Measurements from ENCODE around the gene OLFML1. TPM values are rescaled to one million over a fixed set of nuclear protein-coding genes. Genes with fewer than 3 reads are reported as not detected.

Gene OLFML1
- polyA plus RNA-seq, 1 donor from 2014 or later, result not detected

DNA sequence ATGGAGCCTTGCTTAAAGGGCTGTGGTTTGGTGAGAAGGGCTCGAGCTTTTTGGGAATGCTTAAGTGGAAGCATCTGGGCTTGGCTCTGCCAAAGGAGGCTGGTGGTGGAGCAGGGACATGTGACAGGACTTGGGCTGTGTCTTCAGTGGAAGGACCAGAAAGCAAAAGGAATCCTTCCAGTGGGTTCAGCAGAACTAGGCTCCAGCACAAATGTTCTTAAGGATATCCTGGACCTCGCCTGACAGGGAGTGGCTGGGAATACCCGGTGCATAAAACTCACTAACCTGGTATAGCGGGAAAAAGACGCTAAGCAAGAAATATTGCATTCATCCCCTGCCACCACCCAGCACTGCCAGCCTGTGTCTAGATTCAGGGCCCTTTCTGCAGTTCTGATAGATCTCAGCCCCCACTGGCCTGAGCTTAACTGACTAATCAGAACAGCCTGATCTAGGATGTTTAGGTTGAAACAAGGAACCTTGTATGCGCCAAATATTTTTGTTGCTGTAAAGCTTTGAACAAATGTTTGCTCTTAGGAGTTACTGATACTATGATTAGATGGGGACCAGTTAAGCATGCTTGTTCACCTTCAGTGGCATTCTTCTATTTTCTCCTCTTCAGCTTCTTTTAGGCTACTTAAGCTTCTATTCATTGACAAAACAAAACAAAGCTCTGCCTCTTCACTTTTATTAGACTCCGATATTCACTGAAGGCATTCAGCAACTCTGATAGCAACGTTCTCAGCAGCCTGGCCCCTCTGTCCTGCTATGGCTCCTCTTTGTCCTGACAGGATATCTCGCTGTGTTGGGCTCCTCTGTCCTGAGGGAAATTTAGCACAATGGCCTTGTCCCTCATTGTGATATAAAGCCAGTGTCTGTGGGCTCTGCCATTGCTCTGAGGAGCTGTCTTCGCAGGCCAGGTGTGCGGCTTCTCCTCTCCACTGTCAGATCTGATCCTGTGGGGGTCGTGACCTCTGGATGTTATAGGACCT, 53.5 kb downstream of the OLFML1 start:
- H3K9me2 ChIP-seq (ENCODE audit: insufficient read depth, low read length), result no peaks in the 10 kb centered on the region
- no peaks in the 10 kb centered on the region for H3K27me3 ChIP-seq (ENCODE audit: insufficient read depth, low read depth, low read length)
- no peaks in the 10 kb centered on the region for H4K20me1 ChIP-seq (ENCODE audit: insufficient read depth)
- H3K79me2 ChIP-seq (replicated peaks; ENCODE audit: insufficient read depth, low read length), result no peaks in the 10 kb centered on the region
- TF ChIP-seq EP300 (conservative IDR thresholded peaks at IDR 0.05; ENCODE audit: poor library complexity, severe bottlenecking) (no peak), SMC3 (conservative IDR thresholded peaks at IDR 0.05; ENCODE audit: poor library complexity) (no peak), RAD21 (conservative IDR thresholded peaks at IDR 0.05) (no peak), POLR2AphosphoS5 (IDR thresholded peaks at IDR 0.05) (no peak), TAF1 (IDR thresholded peaks at IDR 0.05; ENCODE audit: low read depth) (no peak)
- TF ChIP-seq, protein P1, sequence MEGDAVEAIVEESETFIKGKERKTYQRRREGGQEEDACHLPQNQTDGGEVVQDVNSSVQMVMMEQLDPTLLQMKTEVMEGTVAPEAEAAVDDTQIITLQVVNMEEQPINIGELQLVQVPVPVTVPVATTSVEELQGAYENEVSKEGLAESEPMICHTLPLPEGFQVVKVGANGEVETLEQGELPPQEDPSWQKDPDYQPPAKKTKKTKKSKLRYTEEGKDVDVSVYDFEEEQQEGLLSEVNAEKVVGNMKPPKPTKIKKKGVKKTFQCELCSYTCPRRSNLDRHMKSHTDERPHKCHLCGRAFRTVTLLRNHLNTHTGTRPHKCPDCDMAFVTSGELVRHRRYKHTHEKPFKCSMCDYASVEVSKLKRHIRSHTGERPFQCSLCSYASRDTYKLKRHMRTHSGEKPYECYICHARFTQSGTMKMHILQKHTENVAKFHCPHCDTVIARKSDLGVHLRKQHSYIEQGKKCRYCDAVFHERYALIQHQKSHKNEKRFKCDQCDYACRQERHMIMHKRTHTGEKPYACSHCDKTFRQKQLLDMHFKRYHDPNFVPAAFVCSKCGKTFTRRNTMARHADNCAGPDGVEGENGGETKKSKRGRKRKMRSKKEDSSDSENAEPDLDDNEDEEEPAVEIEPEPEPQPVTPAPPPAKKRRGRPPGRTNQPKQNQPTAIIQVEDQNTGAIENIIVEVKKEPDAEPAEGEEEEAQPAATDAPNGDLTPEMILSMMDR (IDR thresholded peaks at IDR 0.05; ENCODE audit: poor library complexity, severe bottlenecking), result no peak
- TF ChIP-seq, protein P2, sequence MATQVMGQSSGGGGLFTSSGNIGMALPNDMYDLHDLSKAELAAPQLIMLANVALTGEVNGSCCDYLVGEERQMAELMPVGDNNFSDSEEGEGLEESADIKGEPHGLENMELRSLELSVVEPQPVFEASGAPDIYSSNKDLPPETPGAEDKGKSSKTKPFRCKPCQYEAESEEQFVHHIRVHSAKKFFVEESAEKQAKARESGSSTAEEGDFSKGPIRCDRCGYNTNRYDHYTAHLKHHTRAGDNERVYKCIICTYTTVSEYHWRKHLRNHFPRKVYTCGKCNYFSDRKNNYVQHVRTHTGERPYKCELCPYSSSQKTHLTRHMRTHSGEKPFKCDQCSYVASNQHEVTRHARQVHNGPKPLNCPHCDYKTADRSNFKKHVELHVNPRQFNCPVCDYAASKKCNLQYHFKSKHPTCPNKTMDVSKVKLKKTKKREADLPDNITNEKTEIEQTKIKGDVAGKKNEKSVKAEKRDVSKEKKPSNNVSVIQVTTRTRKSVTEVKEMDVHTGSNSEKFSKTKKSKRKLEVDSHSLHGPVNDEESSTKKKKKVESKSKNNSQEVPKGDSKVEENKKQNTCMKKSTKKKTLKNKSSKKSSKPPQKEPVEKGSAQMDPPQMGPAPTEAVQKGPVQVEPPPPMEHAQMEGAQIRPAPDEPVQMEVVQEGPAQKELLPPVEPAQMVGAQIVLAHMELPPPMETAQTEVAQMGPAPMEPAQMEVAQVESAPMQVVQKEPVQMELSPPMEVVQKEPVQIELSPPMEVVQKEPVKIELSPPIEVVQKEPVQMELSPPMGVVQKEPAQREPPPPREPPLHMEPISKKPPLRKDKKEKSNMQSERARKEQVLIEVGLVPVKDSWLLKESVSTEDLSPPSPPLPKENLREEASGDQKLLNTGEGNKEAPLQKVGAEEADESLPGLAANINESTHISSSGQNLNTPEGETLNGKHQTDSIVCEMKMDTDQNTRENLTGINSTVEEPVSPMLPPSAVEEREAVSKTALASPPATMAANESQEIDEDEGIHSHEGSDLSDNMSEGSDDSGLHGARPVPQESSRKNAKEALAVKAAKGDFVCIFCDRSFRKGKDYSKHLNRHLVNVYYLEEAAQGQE (IDR thresholded peaks at IDR 0.05; ENCODE audit: borderline replicate concordance), result no peak
- no peaks in the 10 kb centered on the region for H3K9me3 ChIP-seq (ENCODE audit: low read length)
- no peak overlapping the region for H3K4me2 ChIP-seq (ENCODE audit: low read length)
- H3K27ac ChIP-seq (ENCODE audit: low read length), result no peak overlapping the region
- no peak overlapping the region for H2AFZ ChIP-seq (ENCODE audit: low read depth, low read length)
- H3K36me3 ChIP-seq (ENCODE audit: insufficient read depth, low read length), result no peaks in the 10 kb centered on the region
- no peak overlapping the region for H3K9ac ChIP-seq (ENCODE audit: low read length)
- H3F3A ChIP-seq (ENCODE audit: insufficient read depth, low read length, poor library complexity, severe bottlenecking), result no peaks in the 10 kb centered on the region
- H3K4me3 ChIP-seq (ENCODE audit: low read length), result no peak overlapping the region

DNA sequence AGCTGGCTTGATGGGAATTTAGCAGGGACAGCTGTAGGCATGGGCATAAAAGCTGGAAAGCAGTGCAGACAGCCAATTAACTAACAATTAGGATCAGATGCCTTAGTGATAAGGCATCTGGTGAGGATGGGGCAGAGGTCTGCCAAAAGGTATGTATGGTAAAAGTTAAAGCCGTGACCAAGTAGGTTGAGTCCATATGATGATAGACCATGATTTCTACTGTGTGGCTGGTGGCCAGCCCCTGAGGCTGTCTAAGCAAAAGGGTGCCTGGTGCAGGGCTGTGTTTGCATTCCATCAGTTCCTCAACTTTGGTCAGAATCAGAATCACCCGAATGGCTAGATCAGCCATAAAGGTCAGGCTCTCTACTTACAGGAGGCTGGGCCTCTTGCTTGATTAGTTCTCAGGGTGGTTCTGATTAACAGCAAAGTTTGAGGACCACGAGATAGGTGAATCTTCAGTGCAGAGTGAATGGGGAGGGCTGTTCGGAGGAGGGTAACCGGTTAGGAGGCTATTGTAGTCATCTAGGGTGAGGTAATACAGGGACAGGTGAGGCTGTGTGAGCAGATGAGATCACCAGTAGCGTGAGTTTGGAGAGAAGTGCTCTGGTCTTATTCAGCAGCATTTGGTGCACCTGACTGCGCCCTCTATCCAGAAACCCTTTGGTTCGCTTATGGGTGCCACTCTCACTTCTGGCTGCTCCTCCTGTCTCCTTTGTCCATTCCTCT, 55.7 kb downstream of the OLFML1 start:
- no peaks in the 10 kb centered on the region for H3K9me3 ChIP-seq (ENCODE audit: low read length)
- no peak overlapping the region for H2AFZ ChIP-seq (ENCODE audit: low read depth, low read length)
- no peak for TF ChIP-seq EZH2 (IDR thresholded peaks at IDR 0.05; ENCODE audit: borderline replicate concordance, insufficient read depth, low read length, poor library complexity, severe bottlenecking)
- TF ChIP-seq, protein P2 (IDR thresholded peaks at IDR 0.05; ENCODE audit: borderline replicate concordance), result no peak
- H3K36me3 ChIP-seq (ENCODE audit: insufficient read depth, low read length), result no peaks in the 10 kb centered on the region
- H4K20me1 ChIP-seq (ENCODE audit: insufficient read depth), result no peaks in the 10 kb centered on the region
- no peak overlapping the region for H3K9ac ChIP-seq (ENCODE audit: low read length)
- no peaks in the 10 kb centered on the region for H3K27me3 ChIP-seq (ENCODE audit: insufficient read depth, low read depth, low read length)
- no peaks in the 10 kb centered on the region for H3K79me2 ChIP-seq (replicated peaks; ENCODE audit: insufficient read depth, low read length)
- no peak overlapping the region for H3K4me3 ChIP-seq (ENCODE audit: low read length)
- H3F3A ChIP-seq (ENCODE audit: insufficient read depth, low read length, poor library complexity, severe bottlenecking), result no peaks in the 10 kb centered on the region
- no peak overlapping the region for H3K4me2 ChIP-seq (ENCODE audit: low read length)
- H3K27ac ChIP-seq (ENCODE audit: low read length), result no peak overlapping the region
- no peaks in the 10 kb centered on the region for H3K9me2 ChIP-seq (ENCODE audit: insufficient read depth, low read length)

Data from neural cell (in vitro differentiated cells).